ENCODE data around the gene C1orf116.
"Not testable (repeated sequence)": the region's sequence is repeated elsewhere in the genome, so short reads cannot be mapped to it uniquely, and the experiment has no call there.

C1orf116 gene

DNA sequence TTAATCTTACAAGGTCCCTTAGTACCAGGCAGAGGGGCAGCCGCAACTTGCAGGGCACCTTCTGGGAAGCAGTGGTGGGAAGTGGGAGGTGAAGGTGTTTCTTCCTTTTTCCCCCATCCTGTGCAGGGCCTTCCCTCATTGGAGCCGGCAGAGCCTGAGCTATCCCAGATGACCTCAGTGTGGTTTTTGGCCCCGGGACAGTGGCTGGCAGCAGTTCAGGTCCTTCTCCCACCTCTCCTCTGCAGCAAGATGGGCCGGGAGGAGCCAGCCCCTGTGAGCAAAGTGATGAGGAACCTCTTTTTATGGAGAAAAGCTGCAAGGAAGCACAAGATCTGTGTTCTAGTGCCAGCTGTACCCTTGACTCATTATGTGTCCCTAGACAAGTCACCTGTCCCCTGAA lies 27.3 kb upstream of the C1orf116 start:
- DNase-seq, result no peak

- no peak for DNase-seq
These were observed 26.6 kb upstream of the C1orf116 start for GRCh38 chr1:207058878-207059867.

DNA sequence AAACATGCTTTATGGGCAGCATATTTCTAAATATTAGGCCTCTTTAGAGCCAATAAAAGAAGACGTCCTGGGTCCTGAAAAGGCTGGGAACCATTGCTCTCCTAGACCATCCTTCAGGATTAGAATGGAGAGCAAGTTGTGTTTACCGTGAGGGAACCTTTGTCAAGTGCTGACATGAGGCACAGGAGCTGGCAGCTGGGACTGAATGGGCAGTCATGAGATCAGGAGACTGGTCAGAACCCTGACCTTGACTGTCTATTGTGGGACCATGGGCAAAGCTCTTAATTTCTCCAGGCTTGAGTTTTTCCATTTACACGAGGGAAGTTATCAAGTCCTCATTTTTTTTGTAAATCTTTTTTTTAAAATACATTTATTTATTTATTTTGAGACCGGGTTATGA lies 25.7 kb upstream of the C1orf116 start:
- DNase-seq, result no peak

DNA sequence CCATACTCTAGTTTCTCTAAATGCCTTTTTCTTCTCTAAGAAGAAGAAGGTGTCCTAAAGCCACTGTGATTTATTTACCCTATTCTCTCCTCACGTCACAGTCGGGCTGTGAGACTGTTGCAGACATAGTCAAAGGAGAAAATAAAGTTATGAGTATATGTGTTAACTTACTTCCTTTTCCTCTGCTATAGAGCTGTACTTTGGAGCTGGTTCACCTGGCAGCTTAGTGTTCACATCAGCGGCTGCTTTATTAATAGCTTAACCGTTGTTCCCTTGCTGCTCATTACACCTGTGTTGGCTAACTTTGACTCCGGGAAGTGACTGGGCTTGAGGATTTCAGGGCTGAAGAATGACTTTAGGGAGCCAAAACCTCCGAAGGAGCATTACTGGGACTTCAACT lies 24.1 kb upstream of the C1orf116 start:
- no peak for DNase-seq

- no peak for DNase-seq
These were observed 22.9 kb upstream of the C1orf116 start for GRCh38 chr1:207055386-207056001.

DNA sequence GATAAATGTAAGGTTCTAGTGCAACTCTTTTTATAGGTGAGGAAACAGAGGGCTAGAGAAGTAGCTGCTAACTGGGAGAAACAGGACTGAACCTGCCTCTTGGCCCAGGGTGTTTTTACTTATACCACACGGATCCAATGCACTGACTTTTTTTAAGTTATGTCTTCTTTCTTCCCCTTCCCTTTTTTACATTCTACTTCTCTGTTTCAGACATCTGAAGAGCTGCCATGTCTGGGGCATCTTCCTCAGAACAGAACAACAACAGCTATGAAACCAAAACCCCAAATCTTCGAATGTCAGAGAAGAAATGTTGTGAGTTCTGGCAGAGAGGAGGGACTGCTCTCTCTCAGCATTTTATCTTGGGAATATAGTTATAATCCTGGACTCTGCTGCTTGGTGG lies 21.9 kb upstream of the C1orf116 start:
- DNase-seq, result peak in 1 of 51 donors; percentile 34

DNA sequence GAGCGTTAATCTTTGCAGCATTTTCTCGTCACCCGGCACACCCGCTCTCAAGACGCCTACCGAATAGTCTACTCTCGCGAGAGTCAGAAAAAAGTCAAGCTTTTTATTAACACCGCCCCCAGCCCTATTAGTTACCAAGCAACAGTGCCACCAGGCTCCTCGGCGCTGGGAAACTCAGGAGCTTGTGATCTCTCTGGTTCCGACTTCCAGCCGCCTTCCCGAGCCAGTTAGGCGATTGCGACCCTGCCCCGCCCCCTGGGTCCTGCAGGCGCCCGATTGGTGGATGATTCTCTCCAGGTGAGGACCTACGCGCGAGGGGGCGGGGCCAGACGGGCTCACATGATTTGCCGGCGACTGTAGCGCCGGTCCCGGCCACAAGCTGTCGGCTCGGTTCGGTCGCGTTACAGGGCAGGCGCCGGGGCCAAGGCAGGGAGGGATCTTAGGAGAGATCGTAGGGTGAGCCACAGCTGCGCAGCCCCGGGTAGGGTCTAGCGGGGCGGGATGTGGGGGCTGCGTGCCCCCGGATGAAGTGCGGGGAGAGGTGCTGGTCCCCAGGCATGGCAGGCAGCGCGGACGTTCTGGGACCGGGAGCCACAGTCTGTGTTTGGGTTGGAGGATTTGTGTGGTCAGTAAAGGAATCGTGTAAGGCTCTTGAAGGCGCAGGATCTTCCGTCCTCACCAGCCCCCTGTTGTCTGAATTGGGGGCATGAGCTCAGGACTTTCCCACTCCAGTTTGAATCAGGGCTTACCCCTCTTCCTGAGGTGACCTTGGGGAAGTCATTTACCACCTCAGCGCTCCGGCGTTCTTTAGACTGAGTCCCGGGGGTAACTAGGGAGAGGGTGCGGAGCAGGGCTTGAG lies 20.6 kb upstream of the C1orf116 start, which contains the start of gene PFKFB2:
Gene PFKFB2 (plus strand): TSS at position 365 of the 859 bp plus-strand sequence. CDS start 1,443 bp downstream, outside the sequence.
- peak; percentile 55 to 99 (median 95) for DNase-seq

DNA sequence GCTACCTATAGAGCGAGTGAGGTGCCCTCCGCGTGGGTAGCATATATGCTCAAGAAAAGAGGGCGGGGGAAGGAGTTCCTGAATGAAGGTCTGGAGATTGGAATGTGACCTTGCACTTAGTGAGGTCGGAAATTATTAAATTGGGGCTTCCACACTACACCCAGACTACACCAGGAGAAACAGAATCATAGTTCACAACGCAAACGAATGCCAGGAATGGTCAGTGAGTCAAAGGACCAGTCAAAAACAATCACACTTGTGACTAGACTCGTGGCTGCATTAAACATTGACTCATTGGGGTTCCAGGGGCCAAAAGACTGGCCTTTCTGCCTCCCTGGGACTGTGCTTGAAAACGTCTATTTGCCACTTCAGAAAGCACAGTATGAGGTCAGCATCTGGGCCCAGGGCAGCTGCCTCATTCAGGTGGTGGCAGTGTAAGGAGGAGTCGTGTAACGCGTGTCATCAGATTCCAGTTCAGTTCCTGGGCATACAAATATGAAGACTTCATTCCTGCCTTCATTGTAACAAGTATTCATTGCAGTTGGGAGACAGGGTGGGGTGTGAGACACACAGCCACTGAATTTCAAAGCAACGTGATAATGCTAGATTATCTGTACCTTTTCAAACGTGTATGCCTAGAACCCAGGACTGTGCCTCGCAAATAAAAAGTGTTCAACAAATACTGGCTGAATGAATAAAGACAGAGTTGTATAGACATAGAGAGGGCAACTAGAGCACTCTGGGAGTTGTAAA lies 18.8 kb upstream of the C1orf116 start, which contains the start of gene YOD1:
Gene YOD1 (minus strand): TSS at position 18 of the 753 bp plus-strand sequence. CDS start 178 bp downstream, outside the sequence.
- peak in 10 of 51 donors; percentile 37 to 65 (median 58) for DNase-seq

DNA sequence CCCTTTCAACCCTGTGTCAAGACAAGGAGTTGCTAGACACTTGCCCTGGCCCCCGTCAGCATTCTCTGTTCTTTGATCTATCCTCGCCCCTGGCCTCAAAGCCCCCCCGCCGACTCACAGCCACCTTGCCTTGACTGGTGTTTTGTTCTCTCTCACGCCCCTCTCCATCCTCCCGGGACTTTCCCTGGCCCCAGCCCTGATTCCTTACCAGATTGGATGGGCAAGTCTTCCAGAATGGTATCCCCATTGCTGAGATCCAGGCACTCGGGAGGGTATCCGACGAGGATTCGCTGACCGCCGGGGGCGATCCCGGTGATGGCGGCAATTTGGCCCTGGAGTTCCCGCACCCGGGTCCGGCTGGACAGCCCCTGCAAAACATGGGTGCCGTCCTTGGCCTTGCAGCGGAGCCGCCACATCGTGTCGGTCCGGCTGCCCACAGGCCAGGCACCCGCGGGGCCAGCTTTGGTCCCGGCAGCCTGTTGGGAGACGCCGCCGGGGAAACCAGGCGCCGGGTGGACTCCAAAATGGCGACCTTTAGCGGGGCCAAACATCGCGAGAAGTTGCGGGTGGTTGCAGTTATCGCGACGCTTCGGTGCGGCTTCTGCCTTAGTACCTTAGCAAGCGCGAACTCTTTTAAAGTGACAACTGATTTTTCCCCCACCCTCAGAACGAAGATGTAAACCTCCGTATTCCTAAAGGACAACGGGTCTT lies 18.1 kb upstream of the C1orf116 start:
- peak; percentile 27 to 92 (median 75) for DNase-seq

- peak in 16 of 51 donors; percentile 8 to 59 (median 32) for DNase-seq
These were observed 17.4 kb upstream of the C1orf116 start for GRCh38 chr1:207049974-207050391.

- DNase-seq, result no peak
These were observed 17.0 kb upstream of the C1orf116 start for GRCh38 chr1:207049514-207049913.

- no peak for DNase-seq
These were observed 16.5 kb upstream of the C1orf116 start for GRCh38 chr1:207049054-207049453.

GRCh38 chr1:207048041-207048440 lies 15.5 kb upstream of the C1orf116 start:
- no peak for DNase-seq

DNA sequence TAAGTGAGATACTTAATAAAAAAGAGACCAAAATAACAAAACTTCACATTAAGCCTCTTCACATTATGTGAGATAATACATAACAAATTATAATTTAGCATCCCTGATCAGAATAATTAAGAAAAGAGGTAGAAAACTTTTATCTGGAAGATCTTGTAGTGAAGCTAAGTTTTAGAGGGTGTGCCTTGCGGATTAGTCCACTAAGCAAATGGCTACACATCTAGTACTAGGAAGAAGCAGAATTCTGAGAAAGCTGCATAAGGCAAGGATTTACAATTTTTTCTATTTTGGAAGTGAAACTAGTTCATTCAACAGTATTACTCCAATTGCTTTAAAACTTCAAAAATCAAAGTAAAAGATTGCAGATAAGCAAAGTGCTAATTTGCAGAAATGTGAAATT lies 14.9 kb upstream of the C1orf116 start:
- no peak for DNase-seq

GRCh38 chr1:207045453-207045852 lies 12.9 kb upstream of the C1orf116 start:
- DNase-seq, result no peak

- DNase-seq, result not testable (repeated sequence)
These were observed 8.8 kb upstream of the C1orf116 start for GRCh38 chr1:207041397-207041796.

- no peak for DNase-seq
These were observed 7.6 kb upstream of the C1orf116 start for GRCh38 chr1:207040181-207040533.

GRCh38 chr1:207039380-207040180 lies 7.0 kb upstream of the C1orf116 start:
- no peak for DNase-seq

DNA sequence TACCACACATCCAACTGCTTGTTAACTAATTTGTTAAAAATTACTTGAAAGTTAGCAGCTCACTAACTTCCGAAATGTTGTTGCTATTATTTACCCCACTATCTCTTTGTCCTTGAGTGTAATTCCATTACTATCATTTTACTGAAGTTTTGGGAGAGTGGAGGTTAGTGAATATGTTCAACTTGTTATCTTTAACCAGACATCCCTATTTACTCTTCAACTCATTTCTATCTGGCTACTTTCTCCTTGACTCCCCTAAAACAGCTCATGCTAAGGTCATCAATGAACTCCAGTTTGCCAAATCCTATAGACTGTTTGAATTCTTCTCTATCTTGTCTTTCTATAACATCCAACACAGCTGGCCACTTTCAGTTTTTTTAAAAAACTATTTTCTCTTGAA lies 4.3 kb upstream of the C1orf116 start:
- DNase-seq, result no peak

Measured in hypothalamus (tissue), 51 donors.